ENCODE results near the gene C1orf141. TPM values are rescaled to one million over a fixed set of nuclear protein-coding genes. Genes with fewer than 3 reads are reported as not detected.

C1orf141 gene
- total and polyA plus RNA-seq, 2 of the 8 experiments (the other 6 are each of a cell fraction or from before 2014, with no cell fraction given), result not detected

- TF ChIP-seq, protein P1, sequence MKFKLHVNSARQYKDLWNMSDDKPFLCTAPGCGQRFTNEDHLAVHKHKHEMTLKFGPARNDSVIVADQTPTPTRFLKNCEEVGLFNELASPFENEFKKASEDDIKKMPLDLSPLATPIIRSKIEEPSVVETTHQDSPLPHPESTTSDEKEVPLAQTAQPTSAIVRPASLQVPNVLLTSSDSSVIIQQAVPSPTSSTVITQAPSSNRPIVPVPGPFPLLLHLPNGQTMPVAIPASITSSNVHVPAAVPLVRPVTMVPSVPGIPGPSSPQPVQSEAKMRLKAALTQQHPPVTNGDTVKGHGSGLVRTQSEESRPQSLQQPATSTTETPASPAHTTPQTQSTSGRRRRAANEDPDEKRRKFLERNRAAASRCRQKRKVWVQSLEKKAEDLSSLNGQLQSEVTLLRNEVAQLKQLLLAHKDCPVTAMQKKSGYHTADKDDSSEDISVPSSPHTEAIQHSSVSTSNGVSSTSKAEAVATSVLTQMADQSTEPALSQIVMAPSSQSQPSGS (IDR thresholded peaks at IDR 0.05; ENCODE audit: low read length), result no peak
- no peak for TF ChIP-seq MAFK (IDR thresholded peaks at IDR 0.05; ENCODE audit: low read depth, low read length)
Observed at GRCh38 chr1:67094191-67094590, 40.6 kb downstream of the C1orf141 start (continued).

Data from H1 (cell line).